ENCODE measurements around the gene STK32B.

- TF ChIP-seq EZH2phosphoT487 (IDR thresholded peaks at IDR 0.05; ENCODE audit: unreplicated experiment): no peak
- TF ChIP-seq POLR2AphosphoS5 (IDR thresholded peaks at IDR 0.05; ENCODE audit: low read depth): no peak
- TF ChIP-seq CTCF (conservative IDR thresholded peaks at IDR 0.05; ENCODE audit: low read depth in 2 of 2): no peak
- TF ChIP-seq ETS1 (IDR thresholded peaks at IDR 0.05): no peak
These were observed 372.9 kb downstream of the STK32B start for GRCh38 chr4:5424211-5424610.
